ENCODE measurements around the gene ATP8B2.
A peak's percentile ranks its signal among the peaks of the same experiment; 100 is the strongest.
"Not testable (repeated sequence)": the region's sequence is repeated elsewhere in the genome, so short reads cannot be mapped to it uniquely, and the experiment has no call there.

ATP8B2 gene

GRCh38 chr1:154346276-154346917 is 21.1 kb downstream of the ATP8B2 start:
- Mint-ChIP-seq H3K9me3 (no peaks in the 10 kb centered on the region), H3K27ac (no peak overlapping the region), H3K27me3 (no peaks in the 10 kb centered on the region), H3K4me3 (no peak overlapping the region), H3K36me3 (peaks cover 42% of the 10 kb centered on the region), H3K4me1 (peaks cover 13% of the 10 kb centered on the region)
- DNase-seq (ENCODE audit: low spot score in 2 of 2) (no peak), ATAC-seq (ENCODE audit: low read depth) (no peak)

GRCh38 chr1:154347961-154348360 is 22.6 kb downstream of the ATP8B2 start:
- H3K4me3 Mint-ChIP-seq = no peak overlapping the region
- peaks cover 36% of the 10 kb centered on the region for H3K36me3 Mint-ChIP-seq
- H3K4me1 Mint-ChIP-seq = peaks cover 12% of the 10 kb centered on the region
- H3K9me3 Mint-ChIP-seq = no peaks in the 10 kb centered on the region
- H3K27me3 Mint-ChIP-seq = peaks cover 5% of the 10 kb centered on the region
- DNase-seq (ENCODE audit: low spot score in 2 of 2) (no peak), ATAC-seq (ENCODE audit: low read depth) (no peak)
- H3K27ac Mint-ChIP-seq = no peak overlapping the region

GRCh38 chr1:154348429-154349076 is 23.2 kb downstream of the ATP8B2 start:
- Mint-ChIP-seq H3K27me3 (peaks cover 10% of the 10 kb centered on the region), H3K27ac (no peak overlapping the region), H3K4me3 (no peak overlapping the region), H3K4me1 (peaks cover 13% of the 10 kb centered on the region), H3K36me3 (peaks cover 31% of the 10 kb centered on the region), H3K9me3 (no peaks in the 10 kb centered on the region)
- DNase-seq (ENCODE audit: low spot score in 2 of 2) (no peak), ATAC-seq (ENCODE audit: low read depth) (no peak)

DNA sequence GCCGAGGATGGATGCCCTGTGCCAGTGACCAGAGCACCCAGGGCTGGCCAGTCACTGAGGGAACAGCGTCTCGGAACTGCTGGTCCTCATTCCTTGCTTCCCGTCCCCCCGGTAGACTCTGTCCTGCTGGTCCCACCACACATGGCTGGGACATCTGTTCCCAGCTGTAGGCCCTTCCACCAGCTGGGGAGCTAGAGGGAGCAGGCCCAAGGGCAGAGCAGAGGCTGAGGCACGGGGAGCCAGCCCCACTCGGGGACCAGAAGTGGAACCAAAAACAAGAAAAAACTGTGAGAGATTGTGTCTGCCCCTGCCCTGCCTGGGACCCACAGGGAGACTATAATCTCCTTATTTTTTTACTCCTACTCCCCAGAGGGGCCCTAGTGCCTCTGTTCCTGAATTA is 23.8 kb downstream of the ATP8B2 start:
- DNase-seq (ENCODE audit: low spot score in 2 of 2) (no peak), ATAC-seq (ENCODE audit: low read depth) (no peak)
- H3K36me3 Mint-ChIP-seq = peaks cover 27% of the 10 kb centered on the region
- H3K4me1 Mint-ChIP-seq = peaks cover 18% of the 10 kb centered on the region
- H3K9me3 Mint-ChIP-seq = no peaks in the 10 kb centered on the region
- H3K4me3 Mint-ChIP-seq = no peak overlapping the region
- peaks cover 10% of the 10 kb centered on the region for H3K27me3 Mint-ChIP-seq
- no peak overlapping the region for H3K27ac Mint-ChIP-seq

DNA sequence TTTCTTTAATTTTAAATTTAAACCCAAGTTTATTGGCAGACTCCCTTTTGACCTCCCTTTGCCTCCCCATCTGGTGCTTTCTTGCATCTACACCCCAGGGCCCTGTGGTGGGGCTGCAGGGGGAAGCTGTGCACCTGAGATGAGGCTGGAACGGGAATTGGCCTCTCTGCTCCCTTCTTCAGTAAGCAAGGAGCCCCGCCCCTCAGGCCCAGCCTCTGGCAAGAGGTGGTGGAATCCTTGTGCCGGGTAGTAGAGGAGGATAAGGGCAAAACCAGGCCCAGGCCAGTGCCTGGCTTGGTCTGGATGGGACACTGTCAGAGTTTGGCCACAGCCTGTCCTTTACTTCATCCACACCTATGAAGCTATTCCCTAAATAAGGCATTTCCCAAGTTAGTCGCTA is 25.1 kb downstream of the ATP8B2 start:
- peaks cover 10% of the 10 kb centered on the region for H3K27me3 Mint-ChIP-seq
- H3K9me3 Mint-ChIP-seq = no peaks in the 10 kb centered on the region
- no peak overlapping the region for H3K27ac Mint-ChIP-seq
- DNase-seq (ENCODE audit: low spot score in 2 of 2) (no peak), ATAC-seq (ENCODE audit: low read depth) (no peak)
- no peak overlapping the region for H3K4me3 Mint-ChIP-seq
- peaks cover 25% of the 10 kb centered on the region for H3K36me3 Mint-ChIP-seq
- peaks cover 18% of the 10 kb centered on the region for H3K4me1 Mint-ChIP-seq

DNA sequence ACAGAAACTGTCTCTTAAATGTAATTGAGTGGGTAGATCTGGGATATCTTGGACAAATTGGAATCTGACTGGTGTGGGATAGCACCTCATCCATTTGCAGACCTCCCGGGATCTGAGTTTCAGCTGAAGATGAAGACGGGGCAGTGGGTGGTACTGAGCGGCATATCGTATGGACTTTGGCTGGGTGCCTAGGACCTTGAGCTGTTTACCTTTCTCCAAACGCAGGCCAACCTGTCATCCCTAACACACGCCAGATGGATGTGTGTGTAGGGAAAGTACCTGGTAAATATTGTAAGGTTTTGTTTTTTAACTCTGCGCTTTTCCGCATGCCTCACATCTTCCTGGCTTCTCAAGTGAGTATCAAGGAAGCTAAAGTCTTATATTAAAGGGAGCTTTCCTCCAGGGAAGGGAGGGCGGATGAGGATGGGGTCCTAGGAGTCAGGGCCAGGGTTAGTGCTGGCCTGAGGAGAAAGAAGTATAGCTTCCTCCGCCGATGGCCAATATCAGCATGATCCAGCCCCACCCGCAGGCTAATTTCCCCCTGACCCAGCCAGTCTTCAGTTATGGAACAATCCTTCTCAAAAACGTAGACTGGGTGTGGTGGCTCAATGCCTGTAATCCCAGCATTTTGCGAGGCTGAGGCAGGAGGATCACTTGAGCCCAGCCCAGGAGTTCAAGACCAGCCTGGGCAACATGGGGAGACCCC is 26.2 kb downstream of the ATP8B2 start:
- Mint-ChIP-seq H3K27me3 (peaks cover 10% of the 10 kb centered on the region), H3K9me3 (no peaks in the 10 kb centered on the region), H3K4me3 (no peak overlapping the region), H3K27ac (no peak overlapping the region), H3K36me3 (peaks cover 18% of the 10 kb centered on the region), H3K4me1 (peaks cover 18% of the 10 kb centered on the region)
- no peak for DNase-seq (ENCODE audit: low spot score in 2 of 2)
- no peak for ATAC-seq (ENCODE audit: low read depth)

DNA sequence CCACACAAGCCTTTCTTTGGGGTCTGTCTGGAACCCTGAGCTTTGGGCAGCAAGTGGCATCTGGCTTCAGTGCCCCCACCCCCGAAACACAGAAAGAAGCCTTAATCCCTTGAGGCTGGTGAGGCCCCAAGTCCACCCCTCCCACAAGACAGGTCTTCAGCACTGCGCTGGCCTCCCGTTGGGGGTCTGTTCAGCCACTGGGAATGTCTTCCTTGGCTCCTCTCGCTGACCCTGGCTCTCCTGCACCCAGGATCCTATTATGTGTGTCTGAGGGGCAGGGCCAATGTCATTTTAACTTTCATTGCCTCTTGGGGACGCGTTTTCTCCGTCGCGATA is 26.9 kb downstream of the ATP8B2 start:
- H3K9me3 Mint-ChIP-seq = no peaks in the 10 kb centered on the region
- peaks cover 18% of the 10 kb centered on the region for H3K4me1 Mint-ChIP-seq
- H3K4me3 Mint-ChIP-seq = peak overlapping the region; percentile 83
- peak overlapping the region; percentile 82 for H3K27ac Mint-ChIP-seq
- peaks cover 14% of the 10 kb centered on the region for H3K36me3 Mint-ChIP-seq
- ATAC-seq (ENCODE audit: low read depth) (peak; percentile 36), DNase-seq (ENCODE audit: low spot score in 2 of 2) (no peak)
- peaks cover 10% of the 10 kb centered on the region for H3K27me3 Mint-ChIP-seq

- Mint-ChIP-seq H3K27ac (peak overlapping the region; percentile 82), H3K36me3 (peaks cover 11% of the 10 kb centered on the region), H3K4me1 (peaks cover 18% of the 10 kb centered on the region), H3K9me3 (no peaks in the 10 kb centered on the region), H3K4me3 (peak overlapping the region; percentile 83), H3K27me3 (peaks cover 10% of the 10 kb centered on the region)
- DNase-seq (ENCODE audit: low spot score in 2 of 2) (no peak), ATAC-seq (ENCODE audit: low read depth) (peak; percentile 63)
Observed at GRCh38 chr1:154352581-154353459, 27.5 kb downstream of the ATP8B2 start.

- no peak for DNase-seq (ENCODE audit: low spot score in 2 of 2)
- peak; percentile 61 for ATAC-seq (ENCODE audit: low read depth)
- H3K4me3 Mint-ChIP-seq = peak overlapping the region; percentile 83
- peaks cover 10% of the 10 kb centered on the region for H3K27me3 Mint-ChIP-seq
- H3K9me3 Mint-ChIP-seq = no peaks in the 10 kb centered on the region
- peaks cover 18% of the 10 kb centered on the region for H3K4me1 Mint-ChIP-seq
- no peak overlapping the region for H3K27ac Mint-ChIP-seq
- H3K36me3 Mint-ChIP-seq = peaks cover 7% of the 10 kb centered on the region
Observed at GRCh38 chr1:154353460-154353904, 28.2 kb downstream of the ATP8B2 start.

DNA sequence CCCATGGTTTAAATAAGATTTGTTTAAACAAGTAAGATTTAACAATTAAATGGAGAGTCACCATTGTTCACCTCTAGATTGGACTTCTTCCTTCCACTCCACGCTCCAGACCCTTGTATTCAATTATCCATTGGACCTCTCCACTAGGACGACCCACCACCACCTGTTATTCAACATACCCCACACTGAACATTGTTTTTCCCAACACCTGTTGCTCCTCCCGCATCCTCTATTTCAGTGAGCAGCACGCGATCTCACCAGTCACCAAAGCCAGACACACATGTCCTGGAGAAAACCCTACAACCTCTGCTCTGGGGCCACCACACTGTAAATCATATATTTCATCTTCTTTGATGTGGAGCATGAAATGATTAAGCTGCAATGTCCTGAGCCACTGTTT is 28.6 kb downstream of the ATP8B2 start:
- Mint-ChIP-seq H3K9me3 (no peaks in the 10 kb centered on the region), H3K4me3 (no peak overlapping the region), H3K27me3 (peaks cover 10% of the 10 kb centered on the region), H3K27ac (no peak overlapping the region), H3K4me1 (peaks cover 18% of the 10 kb centered on the region), H3K36me3 (peaks cover 4% of the 10 kb centered on the region)
- no peak for DNase-seq (ENCODE audit: low spot score in 2 of 2)
- ATAC-seq (ENCODE audit: low read depth) = no peak

DNA sequence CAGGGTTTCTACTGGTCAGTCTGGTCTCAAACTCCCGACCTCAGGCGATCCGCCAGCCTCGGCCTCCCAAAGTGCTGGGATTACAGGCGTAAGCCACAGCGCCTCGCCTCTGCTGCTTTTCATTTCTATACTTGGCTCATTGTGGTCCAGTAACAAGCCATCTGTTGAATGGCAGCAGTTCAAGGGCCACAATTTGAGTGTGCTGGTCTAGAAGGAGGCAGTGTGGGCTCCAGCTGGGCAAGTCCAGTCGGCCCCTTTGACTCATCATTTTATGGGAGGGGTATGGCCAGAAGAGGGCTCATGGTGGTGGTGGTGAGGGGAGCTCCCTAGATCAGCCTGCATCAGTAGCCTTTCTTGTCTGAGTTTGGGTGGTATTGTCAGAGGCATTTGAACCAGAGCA is 33.2 kb downstream of the ATP8B2 start:
- Mint-ChIP-seq H3K9me3 (no peaks in the 10 kb centered on the region), H3K27ac (no peak overlapping the region), H3K4me1 (peaks cover 5% of the 10 kb centered on the region), H3K36me3 (no peaks in the 10 kb centered on the region), H3K27me3 (peaks cover under 1% of the 10 kb centered on the region), H3K4me3 (no peak overlapping the region)
- DNase-seq (ENCODE audit: low spot score in 2 of 2) (no peak), ATAC-seq (ENCODE audit: low read depth) (no peak)

- Mint-ChIP-seq H3K9me3 (no peaks in the 10 kb centered on the region), H3K27me3 (no peaks in the 10 kb centered on the region), H3K4me1 (no peaks in the 10 kb centered on the region), H3K4me3 (no peak overlapping the region), H3K36me3 (no peaks in the 10 kb centered on the region), H3K27ac (no peak overlapping the region)
- ATAC-seq (ENCODE audit: low read depth) (no peak), DNase-seq (ENCODE audit: low spot score in 2 of 2) (no peak)
Observed at GRCh38 chr1:154360288-154360687, 35.0 kb downstream of the ATP8B2 start.

DNA sequence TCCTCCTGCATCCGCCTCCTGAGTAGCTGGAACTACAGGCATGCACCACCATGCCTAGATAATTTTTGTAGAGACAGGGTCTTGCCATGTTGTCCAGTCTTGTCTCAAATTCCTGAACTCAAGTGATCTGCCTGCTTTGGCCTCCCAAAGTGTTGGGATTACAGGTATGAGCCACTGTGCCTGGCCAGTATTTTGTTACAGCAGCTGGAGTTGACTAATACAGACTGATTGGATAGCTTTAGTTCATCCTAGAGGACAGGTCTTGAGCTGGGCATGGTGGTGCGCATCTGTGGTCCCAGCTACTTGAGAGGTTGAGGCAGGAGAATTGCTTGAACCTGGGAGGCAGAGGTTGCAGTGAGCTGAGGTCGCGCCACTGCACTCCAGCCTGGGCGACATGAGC is 35.6 kb downstream of the ATP8B2 start:
- not testable (repeated sequence) for H3K27me3 Mint-ChIP-seq; H3K9me3 Mint-ChIP-seq; H3K4me3 Mint-ChIP-seq; H3K36me3 Mint-ChIP-seq; DNase-seq (ENCODE audit: low spot score in 2 of 2); H3K4me1 Mint-ChIP-seq; ATAC-seq (ENCODE audit: low read depth); H3K27ac Mint-ChIP-seq

GRCh38 chr1:154361357-154361756 is 36.0 kb downstream of the ATP8B2 start:
- DNase-seq (ENCODE audit: low spot score in 2 of 2) = no peak
- no peak overlapping the region for H3K4me3 Mint-ChIP-seq
- no peak overlapping the region for H3K27ac Mint-ChIP-seq
- ATAC-seq (ENCODE audit: low read depth) = no peak
- no peaks in the 10 kb centered on the region for H3K36me3 Mint-ChIP-seq
- H3K4me1 Mint-ChIP-seq = no peaks in the 10 kb centered on the region
- no peaks in the 10 kb centered on the region for H3K27me3 Mint-ChIP-seq
- H3K9me3 Mint-ChIP-seq = no peaks in the 10 kb centered on the region

Measured in memory B cell (primary cell).